Spleen (tissue), 11 donors: Measurements from ENCODE around the gene GPSM3. TPM values are rescaled to one million over a fixed set of nuclear protein-coding genes. Genes with fewer than 3 reads are reported as not detected.
A peak's percentile ranks its signal among the peaks of the same experiment; 100 is the strongest.

Source experiments
- DNase-seq: peaks from one replicate; pipeline ENCODE4 v3.0.0-alpha.2; 2020
- H3K27ac ChIP-seq, 8 donors: fragments of 200-600 bp; sonication (generic) in 7 of 8; 1 replicate in 4 of 8; 2 replicates in 4 of 8; pipeline versions ENCODE4 v1.5.0 to v1.8.0; 2016 to 2021; ENCODE audit warnings: inconsistent platforms in 4 of 8, mild to moderate bottlenecking in 4 of 8, moderate library complexity in 1 of 8
- H3K27me3 ChIP-seq, 7 donors: fragments of 200-600 bp; sonication (generic) in 6 of 7; replicated peaks in 1 of 7; 1 replicate in 4 of 7; 2 replicates in 3 of 7; pipeline versions ENCODE4 v1.5.0 to v1.8.0; 2016 to 2021; ENCODE audit warnings: inconsistent platforms in 3 of 7, mild to moderate bottlenecking in 1 of 7
- H3K36me3 ChIP-seq, 6 donors: fragments of 200-600 bp; sonication (generic) in 5 of 6; 1 replicate in 4 of 6; 2 replicates in 2 of 6; pipeline versions ENCODE4 v1.5.0 to v1.8.0; 2016 to 2021; ENCODE audit warnings: inconsistent platforms in 2 of 6
- H3K4me1 ChIP-seq, 6 donors: fragments of 200-600 bp; sonication (generic) in 5 of 6; 1 replicate in 3 of 6; 2 replicates in 3 of 6; pipeline versions ENCODE4 v1.5.0 to v1.8.0; 2016 to 2021; ENCODE audit warnings: inconsistent platforms in 3 of 6
- H3K4me3 ChIP-seq, 8 donors: fragments of 200-600 bp; sonication (generic) in 7 of 8; 1 replicate in 4 of 8; 2 replicates in 4 of 8; pipeline versions ENCODE4 v1.5.0 to v1.8.0; 2016 to 2021; ENCODE audit warnings: inconsistent platforms in 4 of 8, mild to moderate bottlenecking in 4 of 8, moderate library complexity in 2 of 8
- H3K9me3 ChIP-seq, 8 donors: fragments of 200-600 bp; sonication (generic) in 7 of 8; 1 replicate in 4 of 8; 2 replicates in 4 of 8; pipeline versions ENCODE4 v1.5.0 to v1.8.0; 2016 to 2021; ENCODE audit warnings: inconsistent platforms in 4 of 8
- CTCF ChIP-seq, 11 experiments: fragments of 200-600 bp in 7 of 11; fragments of 450-650 bp in 4 of 11; sonication (generic) in 4 of 11; IDR thresholded peaks in 8 of 11; conservative IDR thresholded peaks in 3 of 11; 1 replicate in 7 of 11; 2 replicates in 4 of 11; pipeline versions ENCODE4 v1.4.0 to v1.8.0; 2016 to 2021; ENCODE audit warnings: antibody characterized with exemption in 11 of 11, inconsistent platforms in 4 of 11, mild to moderate bottlenecking in 1 of 11
- POLR2A ChIP-seq, 3 donors: fragments of 450-650 bp; IDR thresholded peaks; one replicate each; pipeline ENCODE4 v1.5.1; 2017; ENCODE audit warnings: antibody characterized with exemption in 3 of 3, mild to moderate bottlenecking in 1 of 3
- POLR2AphosphoS5 ChIP-seq, 3 donors: sonication (generic); formaldehyde crosslinking; IDR thresholded peaks; one replicate each; pipeline ENCODE4 v1.5.1; 2017; ENCODE audit warnings: antibody characterized with exemption in 3 of 3
- WGBS, 5 donors: extraction: QIAGEN DNeasy Blood & Tissue Kit in 3 of 5; methylation state at CpG; one replicate each; pipeline versions ENCODE4 v1.1.5 to v1.1.7; 2013 to 2018; 5-methylcytosine and 5-hydroxymethylcytosine counted together
- intact Hi-C: fragments of 100-400 bp; cut with DNase I; formaldehyde crosslinking; loops from one replicate; pipeline ENCODE4 v1.15.0; 2023; ENCODE audit warnings: low total_unique reads
- polyA plus RNA-seq, 3 donors: library from polyadenylated mRNA; stranded (reverse); fragments of 200-250 nt; gene quantifications; one replicate each; pipeline ENCODE4 v1.2.1, GENCODE V29; 2013
- total RNA-seq, 7 donors: library from RNA; depleted of rRNA in 3 of 7; stranded (reverse); fragments of >200 nt in 3 of 7; fragmentation: NEBNext Ultra II Directional in 4 of 7; extraction: Animal tissue kit (Norgen Biotek cat#: 25700) in 4 of 7; gene quantifications; one replicate each; pipeline versions ENCODE4 v1.1.0 to v1.2.1, GENCODE V29; 2016 to 2021
- donor health status: healthy with polysubstance abuse.
- donor health status: DM: no; HTN: no; CAD: no; lungs with moderate emphysema.
- donor health status: DM: no; HTN: no; CAD: no.
- donor health status: Bipolar disorder and iron deficiency.
- donor health status: healthy.
- donor health status: DM: no; HTN: no; CAD: no.
- donor health status: DM: yes; HTN: yes; CAD: no.

GPSM3 gene
- total and polyA plus RNA-seq, 10 donors: 140 to 263 (median 195) TPM

GRCh38 chr6:32176476-32177182 lies 15.8 kb downstream of the GPSM3 start:
- Histone ChIP-seq H3K27me3 (no peaks in the 10 kb centered on the region), H3K4me1 (peaks cover 33 to 80% (median 63%) of the 10 kb centered on the region in 6 donors), H3K36me3 (peaks cover 0 to 23% (median 17%) of the 10 kb centered on the region in 6 donors), H3K27ac (peak overlapping the region; percentile 92 to 98 (median 95)), H3K9me3 (no peaks in the 10 kb centered on the region), H3K4me3 (peak overlapping the region; percentile 49 to 87 (median 62))
- DNase-seq: no peak
- 24 to 37% (median 34%) methylated on average over 5 of the region's 5 CpGs for WGBS, 5 donors
- intact Hi-C loops: no loop called here
- TF ChIP-seq CTCF (IDR thresholded peaks at IDR 0.05 in 8 of 11, conservative IDR thresholded peaks at IDR 0.05 in 3 of 11) (no peak), POLR2AphosphoS5 (IDR thresholded peaks at IDR 0.05) (no peak), POLR2A (IDR thresholded peaks at IDR 0.05) (no peak)

GRCh38 chr6:32175711-32176475 lies 16.6 kb downstream of the GPSM3 start, which contains the start of gene AGPAT1:
TSS of gene AGPAT1 (minus strand) at chr6:32176084. CDS start at chr6:32171496, 4,588 bp downstream.
- peaks cover 33 to 73% (median 58%) of the 10 kb centered on the region in 6 donors for H3K4me1 ChIP-seq
- H3K27ac ChIP-seq: peak within 1 kb of the TSS; percentile 92 to 98 (median 95)
- peaks cover 0 to 19% (median 12%) of the 10 kb centered on the region in 6 donors for H3K36me3 ChIP-seq
- H3K9me3 ChIP-seq: no peaks in the 10 kb centered on the region
- WGBS, 5 donors: 0 to 2% (median 1%) methylated on average over 20 to 27 of the region's 27 CpGs
- peak; percentile 98 for DNase-seq
- H3K27me3 ChIP-seq: no peaks in the 10 kb centered on the region
- TF ChIP-seq POLR2AphosphoS5 (IDR thresholded peaks at IDR 0.05) (peak; percentile 90 to 93 (median 91)), POLR2A (IDR thresholded peaks at IDR 0.05) (peak in 2 of 3 donors; percentile 13 to 20), CTCF (IDR thresholded peaks at IDR 0.05 in 8 of 11, conservative IDR thresholded peaks at IDR 0.05 in 3 of 11) (no peak)
- intact Hi-C loops: no loop called here
- H3K4me3 ChIP-seq: peak within 1 kb of the TSS; percentile 52 to 87 (median 62)

DNA sequence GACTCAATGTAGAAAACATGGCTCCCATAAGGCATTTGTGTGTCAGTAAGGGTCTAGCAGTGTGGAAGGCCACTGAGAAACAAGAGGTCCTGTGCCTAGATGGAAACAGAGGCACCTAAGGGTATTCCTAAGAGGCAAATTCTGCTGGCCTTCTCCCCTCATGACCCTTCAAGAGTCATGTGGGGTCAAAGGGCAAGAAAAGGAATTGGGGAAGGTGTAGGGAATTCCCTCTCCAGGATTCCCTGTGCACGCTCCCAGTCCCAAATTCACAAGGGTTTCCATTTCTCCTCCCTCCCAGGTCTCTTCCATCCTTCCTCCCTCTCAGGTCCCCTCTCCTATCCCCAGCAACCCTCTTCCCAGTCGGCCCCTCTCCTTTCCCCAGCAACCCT lies 17.1 kb downstream of the GPSM3 start:
- 26 to 40% (median 29%) methylated on average over 2 of the region's 2 CpGs for WGBS, 5 donors
- no peaks in the 10 kb centered on the region for H3K27me3 ChIP-seq
- H3K36me3 ChIP-seq: peaks cover 0 to 19% (median 15%) of the 10 kb centered on the region in 6 donors
- H3K9me3 ChIP-seq: no peaks in the 10 kb centered on the region
- peak overlapping the region; percentile 52 to 87 (median 62) for H3K4me3 ChIP-seq
- DNase-seq: no peak
- no peak for TF ChIP-seq CTCF (IDR thresholded peaks at IDR 0.05 in 8 of 11, conservative IDR thresholded peaks at IDR 0.05 in 3 of 11)
- TF ChIP-seq POLR2AphosphoS5 (IDR thresholded peaks at IDR 0.05): no peak
- TF ChIP-seq POLR2A (IDR thresholded peaks at IDR 0.05): no peak
- peak overlapping the region; percentile 73 to 98 (median 95) for H3K27ac ChIP-seq
- intact Hi-C loops: no loop called here
- peaks cover 33 to 67% (median 57%) of the 10 kb centered on the region in 6 donors for H3K4me1 ChIP-seq
